Loucy (cell line): ENCODE data around the gene BCL2L2.

ENCODE experiments used
- H2AFZ ChIP-seq: fragments of 200-600 bp; sonication (generic); 2 replicates; pipeline ENCODE4 v1.6.0; 2016; ENCODE audit warnings: antibody characterized with exemption, mild to moderate bottlenecking, low read length, moderate library complexity
- H3F3A ChIP-seq: fragments of 200-600 bp; 2 replicates; pipeline ENCODE4 v1.6.0; 2016; ENCODE audit warnings: antibody characterized with exemption, low read depth, mild to moderate bottlenecking
- H3K27me3 ChIP-seq: fragments of 200-600 bp; sonication (generic); 2 replicates; pipeline ENCODE4 v1.6.1; 2014; ENCODE audit warnings: low read length, mild to moderate bottlenecking; ENCODE audit not compliant: insufficient read depth, poor library complexity, severe bottlenecking
- H3K36me3 ChIP-seq: fragments of 200-600 bp; sonication (generic); 2 replicates; pipeline ENCODE4 v1.6.1; 2016; ENCODE audit warnings: low read length; ENCODE audit not compliant: insufficient read depth
- H3K4me1 ChIP-seq: fragments of 200-600 bp; sonication (generic); 2 replicates; pipeline ENCODE4 v1.5.1; 2014; ENCODE audit warnings: low read length, mild to moderate bottlenecking; ENCODE audit not compliant: insufficient read depth, poor library complexity, severe bottlenecking
- H3K4me2 ChIP-seq: fragments of 200-600 bp; sonication (generic); 2 replicates; pipeline ENCODE4 v1.6.0; 2014; ENCODE audit warnings: antibody characterized with exemption, low read length, low read depth, mild to moderate bottlenecking; ENCODE audit not compliant: poor library complexity, severe bottlenecking
- H3K4me3 ChIP-seq: fragments of 200-600 bp; sonication (generic); 2 replicates; pipeline ENCODE4 v1.5.1; 2014; ENCODE audit warnings: low read length, mild to moderate bottlenecking, mixed read lengths; ENCODE audit not compliant: poor library complexity, severe bottlenecking
- H3K79me2 ChIP-seq: fragments of 200-600 bp; sonication (generic); 2 replicates; pipeline ENCODE4 v1.6.1; 2014; ENCODE audit warnings: low read length; ENCODE audit not compliant: insufficient read depth
- H3K9ac ChIP-seq: fragments of 200-600 bp; sonication (generic); 2 replicates; pipeline ENCODE4 v1.6.0; 2014; ENCODE audit warnings: mild to moderate bottlenecking, low read depth, low read length, moderate library complexity; ENCODE audit not compliant: poor library complexity, severe bottlenecking
- H3K9me2 ChIP-seq: fragments of 200-600 bp; sonication (generic); replicated peaks from 2 replicates; pipeline ENCODE4 v1.6.1; 2016; ENCODE audit warnings: low read depth, low read length, mixed read lengths
- H3K9me3 ChIP-seq: fragments of 200-600 bp; sonication (generic); 2 replicates; pipeline ENCODE4 v1.6.1; 2014; ENCODE audit warnings: mild to moderate bottlenecking, antibody characterized with exemption, low read length, low read depth; ENCODE audit not compliant: insufficient read depth
- H4K20me1 ChIP-seq: fragments of 200-600 bp; sonication (generic); 2 replicates; pipeline ENCODE4 v1.6.0; 2014; ENCODE audit warnings: antibody characterized with exemption, low read length, mild to moderate bottlenecking; ENCODE audit not compliant: insufficient read depth, poor library complexity, severe bottlenecking
- CTCF ChIP-seq: fragments of 200-600 bp; sonication (generic); conservative IDR thresholded peaks from 2 replicates; pipeline ENCODE4 v1.5.1; 2014; ENCODE audit warnings: mild to moderate bottlenecking, antibody characterized with exemption, low read length
- EZH2phosphoT487 ChIP-seq: fragments of 200-600 bp; IDR thresholded peaks from 2 replicates; pipeline ENCODE4 v1.6.1; 2018; ENCODE audit warnings: antibody characterized with exemption, mild to moderate bottlenecking, moderate library complexity, borderline replicate concordance

BCL2L2 gene

DNA sequence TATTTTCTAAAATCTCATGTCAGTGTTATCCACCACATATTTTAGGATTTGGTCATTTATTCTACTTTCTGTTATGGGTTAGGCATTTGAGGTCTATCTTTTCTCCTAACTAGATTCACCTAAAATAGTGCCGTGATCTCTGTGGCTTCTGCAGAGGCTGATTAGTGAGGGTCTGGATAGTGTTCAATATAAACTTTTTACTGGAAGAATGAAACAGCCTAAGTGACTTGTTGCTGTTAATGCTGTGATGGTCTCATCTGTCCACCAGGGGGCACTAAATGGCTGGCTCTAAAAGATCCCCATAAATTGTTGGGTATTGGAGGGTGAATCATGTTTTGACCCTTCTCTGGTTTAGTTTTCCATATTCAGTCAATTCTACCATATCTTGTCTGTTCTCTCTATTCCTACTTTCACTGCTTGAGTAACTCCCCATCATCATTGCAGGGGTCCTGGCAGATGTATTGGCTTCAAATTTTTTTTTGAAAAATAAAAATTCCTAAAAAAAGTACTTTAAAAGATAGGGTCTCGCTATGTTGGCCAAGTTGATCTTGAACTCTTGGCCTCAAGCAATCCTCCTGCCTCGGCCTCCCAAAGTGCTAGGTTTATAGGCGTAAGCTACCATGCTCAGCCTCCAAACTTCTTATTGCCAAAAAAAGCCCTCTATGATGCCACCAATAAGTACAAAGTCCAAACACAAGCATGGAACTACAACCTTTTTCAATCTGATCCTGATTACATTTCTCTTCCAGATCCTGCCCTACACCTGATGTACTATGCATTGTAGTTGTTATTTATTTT, 21.5 kb downstream of the BCL2L2 start:
- Histone ChIP-seq H3K9me2 (no peaks in the 10 kb centered on the region), H3K79me2 (peaks cover 19% of the 10 kb centered on the region), H3K4me1 (peaks cover 11% of the 10 kb centered on the region), H3K27me3 (no peaks in the 10 kb centered on the region), H3K36me3 (peaks cover 24% of the 10 kb centered on the region; the same call in 1 of the 2 replicates), H3K4me2 (no peak overlapping the region), H3K9me3 (no peaks in the 10 kb centered on the region), H3F3A (peaks cover 11% of the 10 kb centered on the region; the same call in 1 of the 2 replicates), H3K9ac (no peak overlapping the region), H4K20me1 (peaks cover 20% of the 10 kb centered on the region), H2AFZ (no peak overlapping the region), H3K4me3 (no peak overlapping the region)
- TF ChIP-seq EZH2phosphoT487 (no peak), CTCF (peak; percentile 87)

DNA sequence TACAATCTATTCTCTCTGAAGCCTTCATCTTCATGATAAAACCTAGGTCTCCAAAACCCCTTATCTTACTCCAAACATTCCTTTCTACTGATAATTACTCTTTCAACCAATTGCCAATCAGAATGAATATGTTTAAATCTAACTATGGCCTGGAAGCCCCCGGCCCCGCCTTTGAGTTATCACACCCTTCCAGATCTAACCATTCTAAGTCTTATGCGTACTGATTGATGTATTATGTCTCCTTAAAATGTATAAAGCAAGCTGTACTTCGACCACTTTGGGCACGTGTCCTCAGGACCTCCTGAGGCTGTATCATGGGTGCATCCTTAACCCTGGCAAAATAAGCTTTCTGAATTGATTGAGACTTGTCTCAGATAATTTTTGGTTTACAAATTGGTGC, 29.0 kb downstream of the BCL2L2 start:
- H3K4me2 ChIP-seq, result no peak overlapping the region
- no peak overlapping the region for H2AFZ ChIP-seq
- no peak overlapping the region for H3K4me3 ChIP-seq
- H3K9me2 ChIP-seq, result no peaks in the 10 kb centered on the region
- no peaks in the 10 kb centered on the region for H3F3A ChIP-seq
- H3K4me1 ChIP-seq, result no peaks in the 10 kb centered on the region
- H3K27me3 ChIP-seq, result no peaks in the 10 kb centered on the region
- no peak for TF ChIP-seq EZH2phosphoT487
- TF ChIP-seq CTCF, result no peak
- H4K20me1 ChIP-seq, result no peaks in the 10 kb centered on the region
- H3K79me2 ChIP-seq, result no peaks in the 10 kb centered on the region
- H3K9me3 ChIP-seq, result peaks cover 4% of the 10 kb centered on the region; the same call in 1 of the 2 replicates
- no peak overlapping the region for H3K9ac ChIP-seq
- H3K36me3 ChIP-seq, result no peaks in the 10 kb centered on the region

GRCh38 chr14:23339506-23340268, 33.1 kb downstream of the BCL2L2 start:
- H3F3A ChIP-seq, result no peaks in the 10 kb centered on the region
- TF ChIP-seq CTCF (no peak), EZH2phosphoT487 (no peak)
- H3K4me3 ChIP-seq, result no peak overlapping the region
- H3K4me2 ChIP-seq, result no peak overlapping the region
- no peak overlapping the region for H2AFZ ChIP-seq
- H3K79me2 ChIP-seq, result no peaks in the 10 kb centered on the region
- peaks cover 4% of the 10 kb centered on the region; the same call in 1 of the 2 replicates for H3K9me3 ChIP-seq
- H3K4me1 ChIP-seq, result no peaks in the 10 kb centered on the region
- no peaks in the 10 kb centered on the region for H4K20me1 ChIP-seq
- H3K27me3 ChIP-seq, result no peaks in the 10 kb centered on the region
- H3K9ac ChIP-seq, result no peak overlapping the region
- H3K36me3 ChIP-seq, result no peaks in the 10 kb centered on the region
- H3K9me2 ChIP-seq, result no peaks in the 10 kb centered on the region
